GM13977 (cell line): ENCODE measurements around the gene GIGYF2.

Source experiments
- DNase-seq: peaks from one replicate; pipeline ENCODE4 v3.0.0; 2012; ENCODE audit warnings: low spot score
- in situ Hi-C: fragments of 300-500 bp; cut with MboI; formaldehyde crosslinking; loops from one replicate; pipeline ENCODE4 v1.12.0; 2022; ENCODE audit warnings: low sequenced_read_pairs, low pct_unique_long_range_greater_than_20kb, mixed read lengths, inconsistent platforms; ENCODE audit not compliant: unreplicated experiment
- TF ChIP-seq, protein P1 (sequence below): IDR thresholded peaks from 2 replicates; pipeline ENCODE4 v1.5.1; 2012; ENCODE audit warnings: mild to moderate bottlenecking, control low read depth; ENCODE audit not compliant: insufficient read depth; ENCODE audit errors: extremely low read depth, missing control alignments

Gene GIGYF2

DNA sequence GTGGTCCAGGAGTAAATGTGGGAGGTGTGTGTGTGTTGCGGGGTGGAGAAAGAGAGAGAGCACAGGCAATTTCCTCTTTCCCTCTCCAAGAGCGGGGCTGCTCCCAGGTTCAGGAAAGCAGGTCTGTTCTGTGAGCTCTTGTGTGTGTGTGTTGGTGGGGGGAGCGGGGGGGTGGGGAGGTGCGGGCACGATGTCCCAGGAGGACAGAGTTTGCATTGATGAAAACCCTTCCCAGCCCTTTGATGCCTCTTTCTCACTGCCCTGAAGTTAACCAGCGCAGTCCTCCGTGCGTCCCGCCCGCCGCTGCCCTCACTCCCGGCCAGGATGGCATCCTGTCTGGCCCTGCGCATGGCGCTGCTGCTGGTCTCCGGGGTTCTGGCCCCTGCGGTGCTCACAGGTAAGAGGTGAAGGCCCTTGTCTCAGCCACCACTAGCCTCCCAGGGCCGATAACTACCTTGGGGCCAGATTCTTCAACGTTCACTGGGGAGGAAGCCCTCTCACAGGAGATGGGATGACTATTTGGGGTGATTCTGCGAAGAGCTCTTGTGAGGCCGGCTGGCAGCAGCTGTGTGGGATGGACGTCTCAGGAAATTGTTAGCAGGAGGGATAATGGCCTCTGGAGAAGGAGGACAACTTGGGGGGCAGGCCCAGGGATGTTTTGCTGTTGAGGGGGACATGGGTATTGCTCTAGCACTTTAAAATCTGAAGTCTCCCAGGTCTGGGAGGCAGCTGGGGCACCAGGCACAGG is 173.1 kb downstream of the GIGYF2 start, which contains the start of gene SNORC:
Gene SNORC, plus strand, starts transcription at position 247 of the 748 bp plus-strand sequence. Its CDS starts 78 bp downstream, at position 325.
- no peak for DNase-seq
- in situ Hi-C loops = loop anchor here (25.0 kb wide), 2 partner anchors 167 to 392 kb away; partner anchors contain the start of genes ATG16L1 and NEU2
- TF ChIP-seq, protein P1, sequence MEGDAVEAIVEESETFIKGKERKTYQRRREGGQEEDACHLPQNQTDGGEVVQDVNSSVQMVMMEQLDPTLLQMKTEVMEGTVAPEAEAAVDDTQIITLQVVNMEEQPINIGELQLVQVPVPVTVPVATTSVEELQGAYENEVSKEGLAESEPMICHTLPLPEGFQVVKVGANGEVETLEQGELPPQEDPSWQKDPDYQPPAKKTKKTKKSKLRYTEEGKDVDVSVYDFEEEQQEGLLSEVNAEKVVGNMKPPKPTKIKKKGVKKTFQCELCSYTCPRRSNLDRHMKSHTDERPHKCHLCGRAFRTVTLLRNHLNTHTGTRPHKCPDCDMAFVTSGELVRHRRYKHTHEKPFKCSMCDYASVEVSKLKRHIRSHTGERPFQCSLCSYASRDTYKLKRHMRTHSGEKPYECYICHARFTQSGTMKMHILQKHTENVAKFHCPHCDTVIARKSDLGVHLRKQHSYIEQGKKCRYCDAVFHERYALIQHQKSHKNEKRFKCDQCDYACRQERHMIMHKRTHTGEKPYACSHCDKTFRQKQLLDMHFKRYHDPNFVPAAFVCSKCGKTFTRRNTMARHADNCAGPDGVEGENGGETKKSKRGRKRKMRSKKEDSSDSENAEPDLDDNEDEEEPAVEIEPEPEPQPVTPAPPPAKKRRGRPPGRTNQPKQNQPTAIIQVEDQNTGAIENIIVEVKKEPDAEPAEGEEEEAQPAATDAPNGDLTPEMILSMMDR = no peak

DNA sequence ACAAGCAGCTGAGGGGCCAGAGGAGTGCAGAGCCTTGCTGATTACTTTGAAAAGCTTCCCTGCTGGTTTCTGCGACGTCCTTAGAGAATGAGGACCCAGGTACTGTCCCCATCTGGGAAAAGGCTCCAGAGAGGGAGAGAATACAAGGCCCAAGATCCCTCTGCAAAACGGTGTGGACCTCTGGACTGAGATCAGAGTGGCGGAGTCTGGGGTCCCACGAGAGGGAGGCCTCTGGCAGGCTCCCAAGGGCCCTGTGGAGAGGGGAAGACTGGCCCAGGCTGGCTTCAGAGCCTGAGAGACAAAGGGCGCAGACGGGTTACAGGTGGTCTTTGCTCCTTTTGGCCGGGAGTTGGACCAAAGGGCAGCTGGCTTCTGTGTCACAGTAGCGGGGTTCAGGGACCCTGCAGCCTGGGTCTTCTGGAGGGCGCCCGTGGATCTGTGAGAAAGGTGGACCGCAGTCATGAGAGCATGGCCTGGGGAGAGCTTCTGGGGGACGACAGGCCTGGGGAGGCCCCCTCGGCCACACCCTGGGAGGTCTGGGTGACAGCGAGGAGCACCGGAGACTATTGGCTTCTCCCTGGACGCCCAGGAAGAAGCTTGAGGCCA is 173.7 kb downstream of the GIGYF2 start:
- TF ChIP-seq, protein P1 = no peak
- DNase-seq = no peak
- in situ Hi-C loops = loop anchor here (25.0 kb wide), 2 partner anchors 166 to 391 kb away; partner anchors contain the start of genes ATG16L1 and NEU2

DNA sequence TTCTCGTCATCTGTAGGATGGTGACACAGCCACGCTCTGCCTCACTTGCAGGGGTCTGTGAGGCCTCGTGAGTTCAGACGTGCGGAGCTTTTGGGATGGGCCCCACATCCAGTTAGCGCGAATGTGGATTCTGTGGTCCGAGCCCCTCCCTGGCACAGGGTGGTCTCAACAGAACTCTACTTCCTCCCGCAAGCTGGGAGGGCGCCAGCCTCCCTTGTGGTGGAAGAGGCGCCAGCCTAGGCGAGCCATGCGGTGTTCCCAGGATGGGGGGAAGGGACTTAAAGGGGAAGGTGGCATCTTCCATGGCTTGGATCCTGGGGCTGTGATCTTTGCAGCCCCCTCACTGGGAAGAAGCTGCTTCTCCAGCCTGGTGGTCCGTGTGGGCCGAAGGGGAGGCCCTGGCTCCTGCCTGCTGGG is 174.3 kb downstream of the GIGYF2 start:
- in situ Hi-C loops = loop anchor here (25.0 kb wide), 2 partner anchors 166 to 391 kb away; partner anchors contain the start of genes ATG16L1 and NEU2
- DNase-seq = no peak
- TF ChIP-seq, protein P1 = no peak

DNA sequence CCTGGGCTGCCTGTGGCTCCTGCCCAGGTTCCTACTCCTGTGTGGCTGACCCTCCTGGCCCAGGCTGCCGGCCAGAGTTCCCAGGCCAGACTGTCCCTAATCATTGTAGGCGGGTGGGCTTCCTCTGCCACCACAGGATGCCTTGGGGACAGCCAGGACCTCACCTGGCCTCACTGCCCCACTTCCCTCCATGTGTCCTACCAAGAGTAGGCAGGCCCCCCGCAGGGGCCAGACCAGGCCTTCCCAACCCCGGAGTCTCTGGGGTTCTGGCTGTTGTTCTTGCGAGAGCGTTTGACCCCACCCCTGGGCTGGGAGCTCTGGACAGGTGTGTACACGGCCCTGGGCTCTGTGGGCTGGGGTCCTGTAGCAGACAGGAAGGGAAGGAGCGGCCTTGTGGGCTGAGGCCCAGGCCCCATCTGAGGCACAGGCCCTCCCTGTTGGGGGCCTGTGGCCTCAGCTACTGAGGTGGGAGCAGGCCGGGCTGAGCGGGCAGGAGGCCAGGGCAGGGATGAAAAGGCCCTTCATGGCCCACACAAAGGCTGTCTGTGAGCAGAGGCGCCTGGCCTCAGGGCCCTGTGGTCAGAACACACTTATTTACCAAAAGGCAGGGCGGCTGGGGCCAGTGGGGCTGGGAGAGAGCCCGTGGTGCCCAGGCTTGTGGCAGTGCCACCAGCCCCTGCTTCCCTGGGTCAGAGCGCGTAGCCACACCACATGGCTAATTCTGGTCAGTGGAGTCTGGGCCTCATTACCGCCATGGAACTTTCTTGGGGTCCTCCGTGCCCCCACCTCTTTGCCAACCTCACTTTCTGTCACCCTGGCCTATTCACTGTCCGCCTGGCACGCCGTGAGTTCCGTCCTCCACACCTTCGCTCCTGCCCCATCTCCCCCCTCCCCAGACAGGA is 175.0 kb downstream of the GIGYF2 start:
- no peak for DNase-seq
- TF ChIP-seq, protein P1 = no peak
- in situ Hi-C loops = loop anchor here (25.0 kb wide), 2 partner anchors 165 to 390 kb away; partner anchors contain the start of genes ATG16L1 and NEU2

DNA sequence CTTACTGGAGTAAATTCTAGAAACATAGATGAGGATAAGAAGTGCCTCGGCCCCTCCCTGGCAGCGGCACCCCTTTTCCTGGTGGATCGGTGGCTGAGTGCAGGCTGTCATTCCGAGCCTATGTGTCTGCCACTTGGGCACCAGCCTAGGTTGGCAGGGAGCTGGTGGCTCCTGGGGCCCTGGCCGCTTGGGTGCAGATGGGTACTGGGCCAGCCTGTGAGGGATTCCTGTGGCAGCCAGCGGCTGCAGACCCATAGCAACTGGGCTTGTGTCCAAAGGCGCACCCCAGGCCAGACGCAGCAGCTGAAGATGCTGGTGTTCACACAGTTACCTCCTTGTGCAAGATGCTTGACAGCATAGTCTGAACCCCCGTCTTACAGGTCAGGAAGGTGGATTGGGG is 175.7 kb downstream of the GIGYF2 start:
- TF ChIP-seq, protein P1 = no peak
- no peak for DNase-seq
- in situ Hi-C loops = loop anchor here (25.0 kb wide), 2 partner anchors 164 to 389 kb away; partner anchors contain the start of genes ATG16L1 and NEU2
